Ovary (tissue), 3 donors: ENCODE measurements around the gene HFE.
A peak's percentile ranks its signal among the peaks of the same experiment; 100 is the strongest.

ENCODE experiments used
- POLR2A ChIP-seq: fragments of 450-650 bp; IDR thresholded peaks from one replicate; pipeline ENCODE4 v1.6.1; 2017; ENCODE audit warnings: antibody characterized with exemption, mild to moderate bottlenecking, moderate library complexity
- TF ChIP-seq, protein P1 (sequence below), 3 donors: fragments of 450-650 bp in 2 of 3; fragments of 200-600 bp in 1 of 3; IDR thresholded peaks; one replicate each; pipeline versions ENCODE4 v1.5.1 to v1.8.0; 2016 to 2022; ENCODE audit warnings: antibody characterized with exemption in 3 of 3, mild to moderate bottlenecking in 1 of 3
- donor health status: DM: no; HTN: no; CAD: no.

GRCh38 chr6:26097268-26097875 is 10.1 kb downstream of the HFE start:
- TF ChIP-seq, protein P1, sequence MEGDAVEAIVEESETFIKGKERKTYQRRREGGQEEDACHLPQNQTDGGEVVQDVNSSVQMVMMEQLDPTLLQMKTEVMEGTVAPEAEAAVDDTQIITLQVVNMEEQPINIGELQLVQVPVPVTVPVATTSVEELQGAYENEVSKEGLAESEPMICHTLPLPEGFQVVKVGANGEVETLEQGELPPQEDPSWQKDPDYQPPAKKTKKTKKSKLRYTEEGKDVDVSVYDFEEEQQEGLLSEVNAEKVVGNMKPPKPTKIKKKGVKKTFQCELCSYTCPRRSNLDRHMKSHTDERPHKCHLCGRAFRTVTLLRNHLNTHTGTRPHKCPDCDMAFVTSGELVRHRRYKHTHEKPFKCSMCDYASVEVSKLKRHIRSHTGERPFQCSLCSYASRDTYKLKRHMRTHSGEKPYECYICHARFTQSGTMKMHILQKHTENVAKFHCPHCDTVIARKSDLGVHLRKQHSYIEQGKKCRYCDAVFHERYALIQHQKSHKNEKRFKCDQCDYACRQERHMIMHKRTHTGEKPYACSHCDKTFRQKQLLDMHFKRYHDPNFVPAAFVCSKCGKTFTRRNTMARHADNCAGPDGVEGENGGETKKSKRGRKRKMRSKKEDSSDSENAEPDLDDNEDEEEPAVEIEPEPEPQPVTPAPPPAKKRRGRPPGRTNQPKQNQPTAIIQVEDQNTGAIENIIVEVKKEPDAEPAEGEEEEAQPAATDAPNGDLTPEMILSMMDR (IDR thresholded peaks at IDR 0.05): peak; percentile 43 to 82 (median 77)
- no peak for TF ChIP-seq POLR2A
